Measurements from ENCODE around the gene CD300LG. TPM values are rescaled to one million over a fixed set of nuclear protein-coding genes. Genes with fewer than 3 reads are reported as not detected.

CD300LG gene
- total RNA-seq, 4 donors from 2014 or later = 6.8 to 21.4 (median 9.5) TPM

GRCh38 chr17:43906951-43907424 is 60.0 kb downstream of the CD300LG start:
- peak overlapping the region; percentile 64 for H3K27ac ChIP-seq
- peaks cover 29% of the 10 kb centered on the region for H3K4me1 ChIP-seq
- TF ChIP-seq POLR2AphosphoS5 (IDR thresholded peaks at IDR 0.05) (no peak), EP300 (IDR thresholded peaks at IDR 0.05) (no peak), POLR2A (IDR thresholded peaks at IDR 0.05) (no peak)
- TF ChIP-seq, protein P1, sequence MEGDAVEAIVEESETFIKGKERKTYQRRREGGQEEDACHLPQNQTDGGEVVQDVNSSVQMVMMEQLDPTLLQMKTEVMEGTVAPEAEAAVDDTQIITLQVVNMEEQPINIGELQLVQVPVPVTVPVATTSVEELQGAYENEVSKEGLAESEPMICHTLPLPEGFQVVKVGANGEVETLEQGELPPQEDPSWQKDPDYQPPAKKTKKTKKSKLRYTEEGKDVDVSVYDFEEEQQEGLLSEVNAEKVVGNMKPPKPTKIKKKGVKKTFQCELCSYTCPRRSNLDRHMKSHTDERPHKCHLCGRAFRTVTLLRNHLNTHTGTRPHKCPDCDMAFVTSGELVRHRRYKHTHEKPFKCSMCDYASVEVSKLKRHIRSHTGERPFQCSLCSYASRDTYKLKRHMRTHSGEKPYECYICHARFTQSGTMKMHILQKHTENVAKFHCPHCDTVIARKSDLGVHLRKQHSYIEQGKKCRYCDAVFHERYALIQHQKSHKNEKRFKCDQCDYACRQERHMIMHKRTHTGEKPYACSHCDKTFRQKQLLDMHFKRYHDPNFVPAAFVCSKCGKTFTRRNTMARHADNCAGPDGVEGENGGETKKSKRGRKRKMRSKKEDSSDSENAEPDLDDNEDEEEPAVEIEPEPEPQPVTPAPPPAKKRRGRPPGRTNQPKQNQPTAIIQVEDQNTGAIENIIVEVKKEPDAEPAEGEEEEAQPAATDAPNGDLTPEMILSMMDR (IDR thresholded peaks at IDR 0.05) = no peak
- 3% methylated on average over 8 of the region's 29 CpGs for WGBS
- peak overlapping the region; percentile 59 for H3K4me3 ChIP-seq
- H3K9me3 ChIP-seq = no peaks in the 10 kb centered on the region
- no peaks in the 10 kb centered on the region for H3K36me3 ChIP-seq
- DNase-seq (ENCODE audit: low spot score in 2 of 2) = no peak
- peaks cover 27% of the 10 kb centered on the region for H3K27me3 ChIP-seq

DNA sequence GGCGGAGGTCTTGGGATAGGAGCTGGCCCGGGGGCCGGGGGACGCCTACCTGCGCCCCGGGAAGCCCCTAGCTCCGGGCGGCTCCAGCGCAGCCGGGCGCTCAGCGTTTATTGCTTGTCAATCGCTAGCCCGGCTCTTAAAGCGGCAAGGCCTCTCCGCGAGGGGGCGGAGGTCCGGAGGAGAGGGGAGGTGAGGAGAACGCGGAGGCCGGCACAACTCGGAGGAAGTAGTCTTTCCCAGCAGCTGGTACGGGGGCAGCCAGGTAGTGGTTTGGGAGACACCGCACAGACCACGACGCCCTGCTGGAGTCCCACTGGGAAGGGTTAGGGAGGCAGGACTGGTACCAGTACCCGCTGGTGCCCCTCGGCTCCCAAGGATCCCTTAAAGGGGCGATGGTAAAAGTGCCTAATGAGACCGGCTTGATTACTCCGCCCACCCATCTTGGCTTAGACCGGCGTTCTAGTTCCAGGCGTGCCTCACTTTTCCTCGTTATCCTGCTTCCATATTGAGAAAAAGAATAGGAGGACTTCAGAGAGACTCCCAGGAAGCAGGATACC is 60.5 kb downstream of the CD300LG start, which contains the start of gene MPP2:
Gene MPP2, minus strand, starts transcription at position 112 of the 557 bp plus-strand sequence. CDS start 3,076 bp downstream, outside the sequence.
- peak; percentile 85 to 86 for DNase-seq (ENCODE audit: low spot score in 2 of 2)
- 1% methylated on average over 28 of the region's 36 CpGs for whole genome bisulfite sequencing
- Histone ChIP-seq H3K27me3 (peaks cover 27% of the 10 kb centered on the region), H3K36me3 (no peaks in the 10 kb centered on the region), H3K9me3 (no peaks in the 10 kb centered on the region), H3K4me3 (peak within 1 kb of the TSS; percentile 59), H3K4me1 (peaks cover 29% of the 10 kb centered on the region), H3K27ac (peak within 1 kb of the TSS; percentile 64)
- TF ChIP-seq, protein P1 (IDR thresholded peaks at IDR 0.05) = peak in 1 of 2 donors; percentile 17
- TF ChIP-seq EP300 (IDR thresholded peaks at IDR 0.05) = no peak
- peak in 1 of 2 donors; percentile 22 for TF ChIP-seq POLR2A (IDR thresholded peaks at IDR 0.05)

DNA sequence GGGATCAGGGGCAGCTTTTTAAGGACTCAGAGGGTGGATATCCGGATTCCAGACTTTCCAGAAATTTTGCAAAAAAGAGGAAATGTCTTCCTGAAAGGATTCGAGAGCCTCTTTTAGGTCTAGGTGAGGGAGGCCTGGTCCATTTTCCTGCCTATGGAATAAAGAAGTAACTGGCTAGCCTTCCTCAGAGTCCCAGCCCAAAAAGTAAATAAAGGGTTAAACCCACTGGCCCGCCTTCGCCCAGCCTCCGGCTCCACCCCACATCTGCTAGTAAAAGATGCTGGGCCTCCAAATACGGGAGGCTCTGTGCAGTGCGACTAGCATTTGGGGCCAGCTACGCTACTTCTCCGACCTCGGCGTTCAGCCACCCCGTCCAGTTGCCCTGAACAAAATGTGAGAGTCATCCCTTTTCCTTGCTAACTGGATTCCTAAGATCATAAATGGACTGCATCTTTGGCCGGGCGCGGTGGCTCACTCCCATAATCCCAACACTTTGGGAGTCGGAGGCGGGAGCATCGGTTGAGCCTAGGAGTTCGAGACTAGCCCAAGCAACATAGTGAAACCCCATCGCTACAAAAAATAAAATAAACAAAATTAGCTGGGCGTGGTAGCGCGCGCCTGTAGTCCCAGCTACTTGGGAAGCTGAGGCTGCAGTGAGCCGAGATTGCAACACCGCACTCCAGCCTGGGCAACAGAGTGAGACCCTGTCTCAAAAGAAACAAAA is 61.2 kb downstream of the CD300LG start:
- Histone ChIP-seq H3K36me3 (no peaks in the 10 kb centered on the region), H3K4me1 (peaks cover 29% of the 10 kb centered on the region), H3K9me3 (no peaks in the 10 kb centered on the region), H3K27me3 (peaks cover 27% of the 10 kb centered on the region), H3K4me3 (peak overlapping the region; percentile 59), H3K27ac (peak overlapping the region; percentile 64)
- no peak for DNase-seq (ENCODE audit: low spot score in 2 of 2)
- 31% methylated on average over 24 of the region's 26 CpGs for WGBS
- no peak for TF ChIP-seq EP300 (IDR thresholded peaks at IDR 0.05)
- TF ChIP-seq POLR2AphosphoS5 (IDR thresholded peaks at IDR 0.05) = no peak
- TF ChIP-seq POLR2A (IDR thresholded peaks at IDR 0.05) = peak in 1 of 2 donors; percentile 42
- TF ChIP-seq, protein P1 (IDR thresholded peaks at IDR 0.05) = no peak

GRCh38 chr17:43909537-43910231 is 62.7 kb downstream of the CD300LG start:
- Histone ChIP-seq H3K36me3 (no peaks in the 10 kb centered on the region), H3K4me3 (no peak overlapping the region), H3K9me3 (no peaks in the 10 kb centered on the region), H3K27ac (no peak overlapping the region), H3K27me3 (peaks cover 25% of the 10 kb centered on the region), H3K4me1 (peaks cover 29% of the 10 kb centered on the region)
- no peak for TF ChIP-seq POLR2A (IDR thresholded peaks at IDR 0.05)
- TF ChIP-seq POLR2AphosphoS5 (IDR thresholded peaks at IDR 0.05) = no peak
- TF ChIP-seq, protein P1 (IDR thresholded peaks at IDR 0.05) = no peak
- TF ChIP-seq EP300 (IDR thresholded peaks at IDR 0.05) = no peak
- DNase-seq (ENCODE audit: low spot score in 2 of 2) = no peak
- whole genome bisulfite sequencing = 71% methylated on average over 7 of the region's 7 CpGs

DNA sequence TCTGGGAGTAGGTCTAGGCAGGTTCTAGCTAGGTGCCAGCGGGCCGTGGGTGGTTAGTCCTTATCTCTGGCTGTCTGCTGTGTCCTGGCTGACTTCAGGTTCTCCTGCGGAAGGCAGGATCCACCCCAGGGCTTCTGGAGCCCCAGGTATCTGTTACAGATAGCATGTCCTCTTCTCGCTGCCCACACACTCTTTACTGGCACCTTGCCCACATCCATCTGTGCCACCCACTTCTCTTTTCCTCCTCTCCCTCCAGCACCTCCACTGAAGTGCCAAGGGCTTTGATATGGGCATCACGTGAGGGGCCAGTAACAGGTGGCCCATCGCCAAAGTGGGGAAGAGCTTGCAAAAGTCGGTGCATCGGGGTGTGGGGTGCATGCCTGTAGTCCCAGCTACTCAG is 64.9 kb downstream of the CD300LG start:
- Histone ChIP-seq H3K27me3 (peaks cover 8% of the 10 kb centered on the region), H3K4me3 (no peak overlapping the region), H3K36me3 (no peaks in the 10 kb centered on the region), H3K27ac (no peak overlapping the region), H3K4me1 (peaks cover 15% of the 10 kb centered on the region), H3K9me3 (no peaks in the 10 kb centered on the region)
- no peak for DNase-seq (ENCODE audit: low spot score in 2 of 2)
- TF ChIP-seq, protein P1 (IDR thresholded peaks at IDR 0.05) = no peak
- TF ChIP-seq POLR2A (IDR thresholded peaks at IDR 0.05) = no peak
- no peak for TF ChIP-seq POLR2AphosphoS5 (IDR thresholded peaks at IDR 0.05)
- WGBS = 38% methylated on average over 6 of the region's 8 CpGs

Data from suprapubic skin (tissue), 4 donors.